GM12864 (cell line): ENCODE data around the gene STAG1.
"Not testable (repeated sequence)": the region's sequence is repeated elsewhere in the genome, so short reads cannot be mapped to it uniquely, and the experiment has no call there.

ENCODE experiments used
- DNase-seq: peaks from one replicate; pipeline ENCODE4 v3.0.0-alpha.2; 2011; ENCODE audit warnings: low read depth
- H3K4me3 ChIP-seq: 2 replicates; pipeline ENCODE4 v1.5.1; 2011; ENCODE audit warnings: mild to moderate bottlenecking, low read depth, low read length, control low read depth
- TF ChIP-seq, protein P1 (sequence below): IDR thresholded peaks from 2 replicates; pipeline ENCODE4 v1.5.1; 2011; ENCODE audit warnings: low read depth, mild to moderate bottlenecking, moderate library complexity, low read length, control low read depth, inconsistent platforms; ENCODE audit errors: missing control alignments

The STAG1 gene

GRCh38 chr3:136385457-136385856 is 366.7 kb downstream of the STAG1 start:
- H3K4me3 ChIP-seq, result no peak overlapping the region
- TF ChIP-seq, protein P1, sequence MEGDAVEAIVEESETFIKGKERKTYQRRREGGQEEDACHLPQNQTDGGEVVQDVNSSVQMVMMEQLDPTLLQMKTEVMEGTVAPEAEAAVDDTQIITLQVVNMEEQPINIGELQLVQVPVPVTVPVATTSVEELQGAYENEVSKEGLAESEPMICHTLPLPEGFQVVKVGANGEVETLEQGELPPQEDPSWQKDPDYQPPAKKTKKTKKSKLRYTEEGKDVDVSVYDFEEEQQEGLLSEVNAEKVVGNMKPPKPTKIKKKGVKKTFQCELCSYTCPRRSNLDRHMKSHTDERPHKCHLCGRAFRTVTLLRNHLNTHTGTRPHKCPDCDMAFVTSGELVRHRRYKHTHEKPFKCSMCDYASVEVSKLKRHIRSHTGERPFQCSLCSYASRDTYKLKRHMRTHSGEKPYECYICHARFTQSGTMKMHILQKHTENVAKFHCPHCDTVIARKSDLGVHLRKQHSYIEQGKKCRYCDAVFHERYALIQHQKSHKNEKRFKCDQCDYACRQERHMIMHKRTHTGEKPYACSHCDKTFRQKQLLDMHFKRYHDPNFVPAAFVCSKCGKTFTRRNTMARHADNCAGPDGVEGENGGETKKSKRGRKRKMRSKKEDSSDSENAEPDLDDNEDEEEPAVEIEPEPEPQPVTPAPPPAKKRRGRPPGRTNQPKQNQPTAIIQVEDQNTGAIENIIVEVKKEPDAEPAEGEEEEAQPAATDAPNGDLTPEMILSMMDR, result no peak
- DNase-seq, result peak; percentile 22

- H3K4me3 ChIP-seq, result no peak overlapping the region
- TF ChIP-seq, protein P1, result no peak
- DNase-seq, result no peak
Observed at GRCh38 chr3:136381051-136381450, 371.1 kb downstream of the STAG1 start.

DNA sequence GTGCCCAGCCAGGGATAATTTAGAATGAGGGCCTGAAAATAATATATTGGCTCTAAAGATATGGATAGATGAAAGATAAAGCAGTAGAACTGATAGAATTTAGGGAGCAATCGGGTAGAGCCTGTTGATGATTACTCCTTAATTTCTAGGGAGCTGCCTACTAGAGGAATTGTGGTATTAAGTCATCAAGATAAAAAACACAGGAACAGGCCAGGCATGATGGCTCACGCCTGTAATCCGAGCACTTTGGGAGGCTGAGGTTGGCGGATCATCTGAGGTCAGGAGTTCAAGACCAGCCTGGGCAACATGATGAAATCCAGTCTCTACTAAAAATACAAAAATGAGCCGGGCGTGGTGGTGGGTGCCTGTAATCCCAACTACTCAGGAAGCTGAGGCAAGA is 371.6 kb downstream of the STAG1 start:
- DNase-seq, result no peak
- TF ChIP-seq, protein P1, result no peak
- no peak overlapping the region for H3K4me3 ChIP-seq

GRCh38 chr3:136378011-136378410 is 374.2 kb downstream of the STAG1 start:
- H3K4me3 ChIP-seq, result no peak overlapping the region
- no peak for DNase-seq
- TF ChIP-seq, protein P1, result no peak

DNA sequence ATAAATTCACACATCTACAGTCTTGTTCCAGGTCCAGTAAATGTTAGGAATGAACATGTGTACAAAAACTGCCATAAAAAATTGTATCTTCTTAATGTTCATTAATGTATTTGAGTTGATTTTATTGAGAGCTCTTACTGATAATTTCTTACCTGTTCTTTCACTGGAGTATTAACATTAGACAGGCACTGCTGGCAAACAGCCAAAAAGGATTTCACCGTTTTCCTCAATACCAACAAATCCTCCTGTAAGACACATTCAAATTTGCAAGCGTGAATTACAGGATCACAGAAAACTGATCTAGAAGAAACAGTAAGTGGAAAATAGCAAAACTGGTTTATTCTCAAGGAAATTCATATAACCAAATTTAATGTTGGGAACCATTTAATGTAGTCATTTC is 374.7 kb downstream of the STAG1 start:
- H3K4me3 ChIP-seq, result no peak overlapping the region
- DNase-seq, result no peak
- TF ChIP-seq, protein P1, result no peak

DNA sequence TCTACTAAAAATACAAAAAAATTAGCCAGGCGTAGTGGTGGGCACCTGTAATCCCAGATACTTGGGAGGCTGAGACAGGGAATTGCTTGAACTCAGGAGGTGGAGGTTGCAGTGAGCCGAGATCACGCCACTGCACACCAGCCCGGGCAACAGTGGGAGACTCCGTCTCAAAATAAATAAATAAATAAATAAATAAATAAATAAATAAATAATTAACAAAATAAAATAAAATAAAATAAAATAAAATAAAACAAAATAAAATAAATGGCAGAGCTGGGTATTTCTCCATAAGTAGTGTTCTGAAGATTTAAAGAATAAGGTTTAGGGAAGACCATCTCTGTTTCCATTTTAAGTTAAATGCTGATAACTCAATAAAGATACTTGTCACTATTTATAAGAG is 376.4 kb downstream of the STAG1 start:
- H3K4me3 ChIP-seq, DNase-seq: not testable (repeated sequence)

DNA sequence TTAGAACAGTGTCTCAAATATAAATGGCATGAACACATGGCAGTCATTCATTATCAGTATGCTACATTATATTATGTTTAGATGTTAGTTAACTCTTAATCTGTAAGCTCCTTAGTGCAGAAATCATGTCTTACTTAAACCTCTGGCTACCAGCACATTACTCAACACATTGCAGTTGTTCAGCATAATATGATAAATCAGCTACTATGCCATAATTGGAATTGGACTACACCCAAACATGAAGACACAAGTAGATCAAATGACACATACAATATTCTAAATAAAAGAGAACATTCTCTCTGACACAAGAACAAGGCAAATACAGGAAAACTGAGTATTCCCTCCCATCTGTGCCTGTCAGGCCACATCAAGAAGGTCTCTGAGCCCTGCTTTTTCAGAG is 385.9 kb downstream of the STAG1 start:
- no peak overlapping the region for H3K4me3 ChIP-seq
- TF ChIP-seq, protein P1, result no peak
- no peak for DNase-seq

DNA sequence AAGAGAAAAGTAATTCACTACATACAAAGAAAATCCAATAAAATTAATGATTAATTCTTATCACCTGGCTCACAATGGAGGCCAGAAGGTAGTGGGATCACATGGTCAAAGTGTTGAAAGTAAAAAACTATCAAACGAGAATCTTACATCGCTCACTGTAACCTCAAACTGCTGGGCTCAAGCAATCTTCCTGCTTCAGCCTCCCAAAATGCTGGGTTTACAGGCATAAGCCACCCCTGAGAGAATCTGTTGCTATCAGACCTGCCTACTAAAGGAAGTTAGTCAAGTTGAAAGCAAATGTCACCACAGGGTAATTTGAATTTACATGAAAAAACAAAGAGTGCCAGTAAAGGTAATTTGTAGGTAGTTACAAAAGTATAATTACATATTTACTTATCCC is 398.7 kb downstream of the STAG1 start:
- peak; percentile 10 for DNase-seq
- no peak overlapping the region for H3K4me3 ChIP-seq
- TF ChIP-seq, protein P1, result no peak
